Fibroblast of peridontal ligament (primary cell): Measurements from ENCODE around the gene AEBP2.

Experiments
- DNase-seq: peaks from one replicate; pipeline ENCODE4 v3.0.0-alpha.2; 2010; ENCODE audit errors: extremely low read depth

Gene AEBP2

DNA sequence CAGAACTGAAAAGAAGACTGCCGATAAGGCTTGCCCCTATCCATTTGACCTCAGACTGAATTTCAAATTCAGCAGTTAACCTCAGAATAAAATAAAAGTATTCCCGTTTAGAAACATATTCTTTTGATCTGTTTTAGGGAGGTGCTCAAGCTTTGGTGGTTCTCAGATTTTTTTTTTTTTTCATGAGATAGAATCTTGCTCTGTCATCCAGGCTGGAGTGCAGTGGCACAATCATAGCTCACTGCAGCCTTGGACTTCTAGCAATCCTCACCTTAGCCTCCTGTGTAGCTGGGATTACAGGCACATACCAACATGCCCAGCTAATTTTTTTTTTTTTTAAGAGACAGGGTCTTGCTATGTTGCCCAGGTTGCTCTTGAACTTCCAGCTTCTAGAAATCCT is 15.5 kb downstream of the AEBP2 start:
- no peak for DNase-seq

DNA sequence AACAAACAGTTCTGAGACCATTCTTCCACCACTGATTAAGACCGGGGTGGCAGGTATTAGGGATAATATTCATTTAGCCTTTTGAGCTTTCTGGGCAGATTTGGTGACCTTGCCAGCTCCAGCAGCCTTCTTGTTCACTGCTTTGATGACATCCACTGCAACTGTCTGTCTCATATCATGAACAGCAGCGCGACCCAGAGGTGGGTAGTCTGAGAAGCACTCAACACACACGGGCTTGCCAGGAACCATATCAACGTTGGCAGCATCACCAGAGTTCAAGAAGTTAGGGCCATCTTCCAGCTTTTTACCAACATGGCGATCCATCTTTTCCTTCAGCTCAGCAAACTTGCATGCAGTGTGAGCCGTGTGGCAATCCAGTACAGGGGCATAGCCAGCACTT is 16.9 kb downstream of the AEBP2 start:
- no peak for DNase-seq

DNA sequence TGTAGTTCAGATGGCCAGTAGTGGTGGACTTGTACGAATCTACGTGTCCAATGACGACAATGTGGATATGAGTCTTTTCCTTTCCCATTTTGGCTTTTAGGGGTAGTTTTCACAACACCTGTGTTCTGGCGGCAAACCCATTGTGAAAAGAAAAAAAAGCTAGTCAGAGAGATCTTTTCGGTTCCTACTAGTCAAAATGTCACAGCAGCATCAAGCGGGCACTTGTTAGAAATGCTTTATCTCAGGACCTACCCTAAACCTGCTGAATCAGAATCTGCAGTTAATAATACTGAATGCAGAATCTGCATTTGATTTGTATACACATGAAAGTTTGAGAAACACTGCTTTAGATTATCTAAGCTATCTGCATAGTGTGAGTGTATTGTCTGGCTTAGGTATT is 18.3 kb downstream of the AEBP2 start:
- DNase-seq, result no peak

DNA sequence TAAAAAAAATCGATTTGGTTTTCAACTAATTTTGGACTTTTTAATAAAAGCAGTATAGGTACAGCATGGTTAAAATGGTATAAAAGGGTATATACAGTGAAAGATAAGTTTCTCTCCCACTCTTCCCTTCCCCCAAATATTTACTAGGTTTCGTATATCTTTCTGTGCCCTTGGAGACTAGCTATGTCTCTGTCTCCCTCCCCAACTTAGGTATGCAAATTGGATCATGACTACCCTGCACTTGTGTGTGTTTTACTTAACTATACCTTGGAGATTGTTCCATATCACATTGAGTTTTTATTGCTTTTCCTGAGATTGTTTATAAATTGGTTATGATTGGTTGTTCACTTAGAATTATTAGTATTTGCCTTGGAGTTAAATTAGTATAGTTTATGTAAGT is 19.4 kb downstream of the AEBP2 start:
- no peak for DNase-seq

DNA sequence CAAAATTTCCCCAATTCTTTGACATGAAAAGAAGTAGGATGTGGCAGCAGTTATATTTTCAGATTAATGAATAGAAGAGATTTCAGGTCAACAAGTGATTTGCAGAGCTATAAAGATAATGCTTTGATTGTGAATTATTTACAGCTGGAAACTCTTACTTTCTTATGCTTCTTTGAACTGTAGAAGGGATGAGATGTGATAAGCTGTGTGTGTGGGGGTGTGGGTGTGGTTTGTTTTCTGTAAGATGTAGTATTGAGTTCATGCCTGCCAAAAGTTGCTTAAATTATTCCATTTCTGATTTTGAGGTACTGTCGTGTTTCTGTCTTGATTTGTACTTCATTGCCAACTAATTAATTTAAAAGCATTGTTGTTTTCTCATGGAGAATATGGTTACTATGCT is 22.7 kb downstream of the AEBP2 start:
- DNase-seq, result no peak

DNA sequence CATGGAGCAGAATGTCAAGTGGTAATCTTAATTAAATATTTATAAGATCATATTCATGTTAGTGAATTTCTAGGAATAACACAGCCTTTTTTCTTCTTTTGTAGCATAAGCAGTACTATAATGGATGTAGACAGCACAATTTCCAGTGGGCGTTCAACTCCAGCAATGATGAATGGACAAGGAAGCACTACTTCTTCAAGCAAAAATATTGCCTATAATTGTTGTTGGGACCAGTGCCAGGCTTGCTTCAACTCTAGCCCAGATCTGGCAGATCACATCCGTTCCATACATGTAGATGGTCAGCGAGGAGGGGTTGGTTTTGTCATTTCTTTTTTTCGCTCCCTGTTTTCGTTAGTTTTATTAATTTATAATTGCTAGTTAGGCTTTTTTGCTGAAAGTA is 23.1 kb downstream of the AEBP2 start:
- no peak for DNase-seq

DNA sequence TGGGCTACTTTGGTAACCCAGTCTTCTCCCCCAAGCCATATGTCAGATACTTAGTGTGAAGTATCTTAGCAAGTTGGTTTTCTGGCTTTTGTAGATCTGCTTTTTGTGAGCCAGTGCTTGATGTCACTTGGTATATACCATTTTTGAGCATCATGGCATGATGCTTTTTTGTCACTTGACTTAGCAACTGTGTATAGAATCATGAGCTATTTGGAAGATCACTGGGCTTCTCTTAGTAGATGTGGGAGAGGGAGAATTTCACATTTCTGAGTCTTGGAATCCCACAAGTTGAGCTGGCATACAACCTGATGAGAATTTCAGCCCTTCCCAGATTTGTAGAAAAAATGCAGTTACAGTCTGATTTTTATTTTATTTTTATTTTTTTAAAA is 24.9 kb downstream of the AEBP2 start:
- DNase-seq, result no peak

DNA sequence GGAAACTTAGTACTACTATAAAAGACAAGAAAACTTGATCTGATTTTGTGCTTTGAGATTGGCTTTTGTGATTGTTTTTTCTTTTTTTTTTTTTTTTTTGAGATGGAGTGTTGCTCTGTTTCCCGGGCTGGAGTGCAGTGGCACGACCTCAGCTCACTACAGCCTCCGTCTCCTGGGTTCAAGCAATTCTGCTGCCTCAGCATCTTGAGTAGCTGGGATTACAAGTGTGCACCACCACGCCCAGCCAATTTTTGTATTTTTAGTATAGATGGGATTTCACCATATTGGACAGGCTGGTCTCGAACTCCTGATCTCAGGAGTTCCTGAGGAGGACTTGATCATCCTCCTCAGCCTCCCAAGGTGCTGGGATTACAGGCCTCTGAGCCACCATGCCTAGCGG is 26.4 kb downstream of the AEBP2 start:
- no peak for DNase-seq

DNA sequence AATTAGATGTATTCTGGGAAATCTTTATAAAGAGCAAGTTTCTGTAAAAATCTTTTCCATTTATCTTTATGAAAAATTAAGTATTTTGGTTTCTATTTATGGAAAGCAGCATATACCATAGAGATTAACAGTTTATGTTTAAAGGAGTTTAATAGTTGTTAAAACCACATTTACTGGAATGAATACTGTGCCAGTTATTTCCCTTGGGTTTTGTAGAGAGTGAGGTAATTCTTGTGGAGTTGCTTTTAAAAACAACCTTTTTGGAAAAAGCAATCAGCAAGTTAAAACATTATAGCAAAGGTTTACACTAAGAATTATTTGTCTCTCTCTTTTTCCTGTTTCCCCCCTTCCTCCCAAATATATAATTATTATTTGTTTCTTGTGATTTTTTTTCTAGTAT is 34.9 kb downstream of the AEBP2 start:
- DNase-seq, result peak; percentile 71

DNA sequence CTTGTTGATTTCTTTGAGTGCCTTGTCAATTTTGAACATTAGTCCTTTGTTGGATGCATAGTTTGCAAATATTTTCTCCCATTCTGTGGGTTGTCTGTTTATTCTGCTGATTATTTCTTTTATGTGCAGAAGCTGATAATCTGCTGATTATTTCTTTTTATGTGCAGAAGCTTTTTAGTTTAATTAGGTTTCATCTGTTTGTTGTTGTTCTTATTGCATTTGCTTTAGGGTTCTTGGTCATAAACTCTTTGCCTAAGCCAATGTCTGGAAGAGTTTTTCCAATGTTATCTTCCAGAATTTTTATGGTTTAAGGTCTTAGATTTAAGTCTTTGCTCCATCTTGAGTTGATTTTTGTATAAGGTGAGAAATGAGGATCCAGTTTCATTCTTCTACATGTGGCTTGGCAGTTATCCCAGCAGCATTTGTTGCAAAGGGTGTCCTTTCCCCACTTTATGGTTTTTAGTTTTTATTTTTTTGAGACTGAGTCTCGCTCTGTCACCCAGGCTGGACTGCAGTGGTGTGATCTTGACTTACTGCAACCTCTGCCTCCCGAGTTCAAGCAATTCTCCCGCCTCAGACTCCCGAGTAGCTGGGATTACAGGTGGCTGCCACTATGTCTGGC is 36.7 kb downstream of the AEBP2 start:
- DNase-seq, result peak; percentile 34

DNA sequence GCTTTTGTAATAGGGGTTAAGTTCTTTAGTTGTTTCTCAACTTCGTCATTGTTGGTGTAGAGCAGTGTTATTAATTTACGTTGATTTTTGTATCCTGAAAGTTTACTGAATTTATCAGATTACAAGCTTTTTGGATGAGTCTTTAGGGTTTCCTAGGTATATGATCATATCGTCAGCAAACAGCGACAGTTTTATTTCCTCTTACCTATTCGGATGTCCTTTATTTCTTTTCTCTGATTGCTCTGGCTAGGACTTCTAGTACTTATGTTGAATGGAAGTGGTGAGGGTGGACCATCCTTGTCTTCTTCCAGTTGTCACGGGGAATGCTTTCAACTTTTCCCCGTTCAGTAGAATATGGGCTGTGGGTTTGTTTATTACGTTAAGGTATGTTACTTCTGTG is 37.8 kb downstream of the AEBP2 start:
- no peak for DNase-seq

DNA sequence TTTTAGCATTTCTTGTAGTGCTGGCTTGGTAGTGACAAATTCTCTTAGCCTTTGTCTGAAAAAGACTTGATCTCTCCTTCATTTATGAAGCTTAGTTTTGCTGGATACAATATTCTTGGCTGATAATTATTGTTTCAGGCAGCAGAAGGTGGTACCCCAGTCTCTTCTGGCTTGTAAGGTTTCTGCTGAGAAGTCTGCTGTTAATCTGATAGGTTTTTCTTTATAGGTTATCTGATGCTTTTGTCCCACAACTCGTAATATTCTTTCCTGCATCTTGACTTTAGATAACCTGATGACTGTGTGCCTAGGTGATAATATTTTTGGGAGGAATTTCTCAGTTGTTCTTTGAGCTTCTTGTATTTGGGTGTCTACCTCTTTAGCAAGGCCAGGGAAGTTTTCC is 41.2 kb downstream of the AEBP2 start:
- no peak for DNase-seq

DNA sequence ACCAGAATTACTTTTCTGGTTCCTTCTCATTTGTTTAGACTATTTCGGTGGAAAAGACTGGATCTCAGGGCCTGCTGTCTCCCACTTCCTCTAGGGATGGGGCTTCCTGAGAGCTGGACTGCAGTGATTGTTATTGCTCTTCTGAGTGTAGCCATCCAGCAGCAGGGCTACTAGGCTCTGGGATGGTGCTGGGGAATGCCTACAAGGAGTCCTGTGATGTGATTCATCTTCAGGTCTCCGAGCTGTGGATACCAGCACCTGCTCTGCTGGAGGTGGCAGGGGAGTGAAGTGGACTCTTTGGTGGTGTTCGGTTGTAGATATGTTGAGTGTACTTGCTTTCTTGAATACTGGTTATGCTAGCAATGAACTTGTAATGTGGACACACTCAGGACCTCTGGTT is 42.7 kb downstream of the AEBP2 start:
- DNase-seq, result no peak

DNA sequence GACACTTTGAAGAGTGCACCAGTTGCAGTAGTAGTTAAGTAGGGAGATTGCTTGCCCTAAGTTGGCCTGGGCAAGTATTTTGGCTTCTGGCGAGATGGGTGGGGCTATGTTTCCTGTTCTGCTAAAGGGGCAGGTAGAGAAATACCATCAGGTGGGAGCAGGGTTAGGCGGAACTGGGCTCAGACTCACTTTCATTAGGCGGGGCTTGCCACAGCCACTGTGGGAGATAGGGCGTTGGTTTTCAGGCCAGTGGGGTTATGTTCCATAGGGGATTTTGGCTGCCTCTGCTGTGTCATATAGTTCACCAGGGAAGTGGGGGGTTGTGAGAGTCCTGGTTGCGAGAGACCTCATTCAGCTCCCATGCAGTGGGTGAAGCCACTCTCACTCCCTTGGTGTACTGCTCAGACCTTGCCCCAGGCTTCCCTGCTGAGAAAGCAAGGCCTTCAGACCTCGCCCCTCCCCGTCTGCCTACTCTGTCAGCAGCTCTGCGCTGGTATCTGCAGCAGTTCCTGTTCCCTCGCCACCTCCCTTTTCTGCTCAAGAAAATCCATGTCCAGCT is 43.3 kb downstream of the AEBP2 start:
- no peak for DNase-seq

DNA sequence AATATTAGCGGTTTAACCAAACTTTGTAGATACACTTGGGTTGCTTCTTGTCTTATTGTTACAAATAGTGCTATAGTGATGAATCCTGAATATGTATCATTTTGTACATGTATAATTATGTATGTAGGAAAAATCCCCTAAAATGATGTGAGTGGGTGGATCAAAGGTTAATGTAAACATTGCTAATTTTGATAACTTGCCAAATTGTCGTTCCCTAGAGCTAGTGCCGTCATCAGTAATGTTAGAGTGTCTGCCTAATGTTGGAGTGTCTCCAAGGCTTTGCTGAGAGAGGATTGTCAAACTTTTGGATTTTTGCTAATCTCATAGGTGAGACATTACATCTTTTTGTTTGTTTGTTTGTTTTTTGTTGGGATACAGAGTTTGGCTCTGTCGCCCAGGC is 44.4 kb downstream of the AEBP2 start:
- no peak for DNase-seq

DNA sequence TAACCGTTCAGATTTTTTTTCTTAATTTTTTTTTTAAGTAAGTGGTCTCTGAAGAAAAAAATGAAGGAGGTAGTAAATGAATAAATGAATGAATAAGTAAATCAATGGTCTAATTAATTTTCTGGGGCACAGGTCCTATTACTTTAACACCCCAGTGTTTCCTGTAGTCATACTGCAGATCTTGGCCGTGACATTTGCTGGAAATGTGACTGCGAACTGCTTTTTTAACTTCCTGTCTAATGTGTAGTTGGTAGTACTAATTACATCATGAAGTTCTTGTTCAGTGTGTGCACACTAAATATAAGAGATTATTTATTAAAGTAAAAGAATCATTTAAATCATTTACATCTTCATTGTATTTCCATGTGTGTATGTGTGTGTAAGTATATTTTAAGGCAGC is 45.4 kb downstream of the AEBP2 start:
- DNase-seq, result no peak

DNA sequence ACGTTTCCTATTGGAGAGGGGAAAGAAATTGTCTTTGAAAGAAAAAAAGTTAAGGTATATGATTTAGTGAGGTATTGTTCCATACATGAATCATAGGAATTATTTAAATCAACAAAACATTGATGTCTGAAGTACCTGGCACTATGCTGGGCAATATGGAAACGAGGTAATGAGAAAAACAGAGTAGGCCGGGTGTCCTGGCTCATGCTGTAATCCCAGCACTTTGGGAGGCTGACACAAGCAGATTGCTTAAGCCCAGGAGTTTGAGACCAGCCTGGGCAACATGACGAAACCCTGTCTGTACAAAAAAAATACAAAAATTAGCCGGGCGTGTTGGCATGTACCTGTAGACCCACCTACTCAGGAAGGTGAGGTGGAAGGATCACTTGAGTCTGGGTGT is 45.9 kb downstream of the AEBP2 start:
- DNase-seq, result no peak

DNA sequence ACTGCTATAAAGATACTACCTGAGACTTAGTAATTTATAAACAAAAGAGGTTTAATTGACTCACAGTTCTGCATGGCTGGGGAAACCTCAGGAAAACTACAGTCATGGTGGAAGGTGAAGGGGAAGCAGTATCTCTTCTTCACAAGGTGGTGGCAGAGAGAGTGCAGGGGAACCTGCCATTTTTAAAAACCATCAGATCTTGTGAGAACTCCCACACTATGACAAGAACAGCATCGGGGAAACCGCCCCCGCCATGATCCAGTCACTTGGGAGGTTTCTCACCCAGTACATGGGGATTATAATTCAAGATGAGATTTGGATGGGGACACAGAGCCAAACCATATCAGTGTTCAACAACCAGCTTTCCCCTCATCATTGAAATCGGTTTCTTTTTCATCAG is 49.9 kb downstream of the AEBP2 start:
- DNase-seq, result no peak

DNA sequence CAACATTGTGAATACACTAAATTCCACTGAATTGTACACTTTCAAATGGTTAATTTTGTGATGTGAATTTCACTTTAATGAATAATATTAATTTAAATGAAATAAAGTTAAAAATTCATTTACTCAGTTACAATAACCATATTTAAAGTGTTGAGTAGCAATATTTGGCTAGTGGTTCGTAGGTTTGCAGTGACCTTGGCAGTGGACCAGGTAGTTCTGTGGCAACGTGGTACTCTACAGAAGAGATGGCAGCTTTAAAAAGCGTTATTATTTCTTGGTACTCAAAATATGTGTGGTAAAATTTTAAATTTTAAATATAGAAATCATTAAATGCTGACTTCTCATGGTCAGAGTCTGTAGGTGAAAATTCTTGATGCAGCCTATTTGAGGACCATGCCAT is 51.6 kb downstream of the AEBP2 start:
- DNase-seq, result no peak

DNA sequence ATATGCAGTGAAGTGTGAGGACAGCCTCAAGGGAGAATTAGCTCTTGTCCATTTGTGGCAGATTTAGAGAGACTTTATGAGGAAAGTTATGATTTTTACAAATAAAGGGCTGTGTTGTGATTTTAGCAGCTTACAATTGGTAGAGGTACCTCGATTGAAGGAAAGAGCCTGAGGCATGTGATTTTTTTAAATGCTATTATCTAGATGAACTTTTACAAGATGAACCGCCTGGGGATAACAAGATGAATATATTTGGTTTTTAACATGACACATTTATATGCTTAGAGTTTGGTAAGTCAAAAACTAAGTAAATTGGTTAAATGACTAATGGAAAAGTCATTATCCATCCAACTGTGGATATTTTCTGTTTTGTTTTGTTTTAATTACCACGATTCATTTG is 52.6 kb downstream of the AEBP2 start:
- DNase-seq, result no peak

DNA sequence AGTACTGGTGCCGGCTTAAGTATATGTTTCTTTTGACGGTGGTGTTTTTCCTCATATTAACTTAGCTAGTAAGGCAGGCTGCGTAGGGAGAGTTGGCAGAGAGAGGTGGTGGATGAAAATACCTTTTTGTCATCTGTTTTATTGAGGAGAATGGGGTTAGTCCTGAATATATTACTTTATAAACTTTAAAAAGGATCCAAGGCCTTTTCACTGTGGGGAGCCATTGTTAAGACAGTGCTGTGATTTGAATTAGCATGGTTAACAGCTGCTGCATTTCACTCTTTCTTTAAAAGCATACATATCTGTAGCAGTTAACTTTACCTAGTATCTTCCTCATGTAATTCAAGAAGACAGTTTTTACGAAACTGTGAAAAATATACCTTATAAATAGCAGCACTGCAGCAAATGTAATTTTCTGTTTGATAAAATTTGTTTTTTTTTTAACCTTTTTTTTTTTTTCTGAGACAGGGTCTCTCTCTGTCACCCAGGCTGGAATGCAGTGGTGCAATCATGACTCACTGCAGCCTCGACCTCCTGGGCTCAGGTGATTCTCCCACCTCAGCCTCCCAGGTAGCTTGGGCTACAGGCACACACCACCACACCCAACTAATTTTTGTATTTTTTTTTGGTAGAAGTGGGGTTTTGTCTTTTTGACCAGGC is 57.1 kb downstream of the AEBP2 start:
- no peak for DNase-seq

DNA sequence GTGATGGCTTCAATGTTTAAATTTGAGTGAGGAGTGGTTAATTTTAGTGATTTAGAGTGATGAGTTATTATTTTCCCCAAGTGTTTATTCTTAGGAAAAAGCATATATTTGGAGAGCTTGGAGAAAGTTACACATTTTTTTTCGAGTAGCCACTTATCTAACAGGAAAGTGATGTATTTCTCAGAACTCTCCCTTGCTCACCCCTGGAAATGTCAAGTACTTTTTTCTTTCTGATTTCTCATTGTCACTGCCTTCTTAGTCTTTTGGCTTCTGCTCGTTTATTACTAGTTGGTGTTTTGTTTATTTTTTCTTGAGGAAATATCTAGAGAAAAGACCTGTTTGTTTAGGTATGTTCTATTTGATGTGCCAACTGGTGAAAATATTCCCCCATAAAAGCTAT is 58.8 kb downstream of the AEBP2 start:
- no peak for DNase-seq

DNA sequence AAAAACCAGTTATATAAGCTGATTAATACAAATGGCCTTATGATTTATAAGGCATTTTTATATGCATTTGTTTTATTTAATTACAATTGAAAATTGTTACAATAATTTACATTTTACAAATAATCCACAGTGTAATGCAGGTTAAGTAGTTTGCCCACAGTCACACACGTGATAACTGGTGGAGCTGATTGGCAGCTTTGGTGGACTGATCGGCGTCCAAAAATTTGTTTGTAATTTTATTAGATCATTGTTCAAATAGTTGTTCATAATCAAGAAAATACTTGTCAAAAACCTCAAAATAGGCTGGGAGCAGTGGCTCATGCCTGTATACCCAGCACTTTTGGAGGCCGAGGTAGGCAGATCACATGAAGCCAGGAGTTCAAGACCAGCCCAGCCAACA is 59.7 kb downstream of the AEBP2 start:
- DNase-seq, result no peak

DNA sequence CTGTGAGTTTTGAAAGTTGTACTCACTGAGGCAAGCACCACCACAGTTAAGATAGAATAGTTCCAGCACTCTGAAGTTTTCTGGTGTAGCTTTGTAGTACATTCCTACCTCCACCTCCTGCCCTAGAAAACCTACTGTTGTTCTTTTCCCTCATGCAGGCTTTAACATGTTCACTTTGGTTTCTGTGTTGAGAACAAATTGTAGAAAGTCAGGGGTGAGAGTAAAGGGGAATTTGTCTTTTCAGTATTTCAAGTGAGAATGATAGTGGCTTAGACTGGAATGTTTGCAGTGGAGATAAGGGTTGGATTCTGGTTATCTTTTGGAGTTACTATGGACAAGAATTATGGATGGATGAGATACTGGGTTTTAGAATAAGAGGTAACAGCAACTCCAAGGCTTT is 67.2 kb downstream of the AEBP2 start:
- DNase-seq, result no peak
